GM19438 (cell line): ENCODE results near the gene MBOAT2.

Source experiments
- ATAC-seq: cut with Tn5 transposase; IDR thresholded peaks from one replicate; pipeline ENCODE4 v1.9.1; 2021; ENCODE audit warnings: low read depth; ENCODE audit not compliant: unreplicated experiment

The MBOAT2 gene

GRCh38 chr2:9018109-9018508 is 14.6 kb upstream of the MBOAT2 start:
- ATAC-seq, result no peak

GRCh38 chr2:9017411-9017810 is 13.9 kb upstream of the MBOAT2 start:
- no peak for ATAC-seq

GRCh38 chr2:9015998-9016397 is 12.5 kb upstream of the MBOAT2 start:
- no peak for ATAC-seq

- ATAC-seq, result no peak
These were observed 9.9 kb upstream of the MBOAT2 start for GRCh38 chr2:9013403-9013802.

GRCh38 chr2:9010866-9011265 is 7.4 kb upstream of the MBOAT2 start:
- ATAC-seq, result no peak

- ATAC-seq, result no peak
These were observed 5.6 kb upstream of the MBOAT2 start for GRCh38 chr2:9008951-9009664.

GRCh38 chr2:9006368-9006767 is 2.9 kb upstream of the MBOAT2 start:
- no peak for ATAC-seq

GRCh38 chr2:9004338-9005204 is 1.1 kb upstream of the MBOAT2 start:
- ATAC-seq, result no peak

- ATAC-seq, result no peak
These were observed 193 bp downstream of the MBOAT2 start for GRCh38 chr2:9003366-9003615.

- no peak for ATAC-seq
These were observed 683 bp downstream of the MBOAT2 start for GRCh38 chr2:9002637-9003365.

GRCh38 chr2:9002313-9002636 is 1.2 kb downstream of the MBOAT2 start:
- no peak for ATAC-seq

GRCh38 chr2:9001778-9002177 is 1.7 kb downstream of the MBOAT2 start:
- ATAC-seq, result no peak

GRCh38 chr2:9001229-9001628 is 2.3 kb downstream of the MBOAT2 start:
- ATAC-seq, result no peak

GRCh38 chr2:9000442-9000841 is 3.0 kb downstream of the MBOAT2 start:
- no peak for ATAC-seq

GRCh38 chr2:8999797-9000196 is 3.7 kb downstream of the MBOAT2 start:
- ATAC-seq, result no peak

GRCh38 chr2:8999102-8999446 is 4.4 kb downstream of the MBOAT2 start:
- ATAC-seq, result no peak

- ATAC-seq, result no peak
These were observed 4.9 kb downstream of the MBOAT2 start for GRCh38 chr2:8998418-8999101.

GRCh38 chr2:8997631-8998030 is 5.9 kb downstream of the MBOAT2 start:
- no peak for ATAC-seq

- ATAC-seq, result no peak
These were observed 6.4 kb downstream of the MBOAT2 start for GRCh38 chr2:8997108-8997507.

GRCh38 chr2:8996006-8996405 is 7.5 kb downstream of the MBOAT2 start:
- ATAC-seq, result no peak

- ATAC-seq, result no peak
These were observed 9.1 kb downstream of the MBOAT2 start for GRCh38 chr2:8994386-8994785.
